ENCODE measurements around the gene CAPN5.

The CAPN5 gene

DNA sequence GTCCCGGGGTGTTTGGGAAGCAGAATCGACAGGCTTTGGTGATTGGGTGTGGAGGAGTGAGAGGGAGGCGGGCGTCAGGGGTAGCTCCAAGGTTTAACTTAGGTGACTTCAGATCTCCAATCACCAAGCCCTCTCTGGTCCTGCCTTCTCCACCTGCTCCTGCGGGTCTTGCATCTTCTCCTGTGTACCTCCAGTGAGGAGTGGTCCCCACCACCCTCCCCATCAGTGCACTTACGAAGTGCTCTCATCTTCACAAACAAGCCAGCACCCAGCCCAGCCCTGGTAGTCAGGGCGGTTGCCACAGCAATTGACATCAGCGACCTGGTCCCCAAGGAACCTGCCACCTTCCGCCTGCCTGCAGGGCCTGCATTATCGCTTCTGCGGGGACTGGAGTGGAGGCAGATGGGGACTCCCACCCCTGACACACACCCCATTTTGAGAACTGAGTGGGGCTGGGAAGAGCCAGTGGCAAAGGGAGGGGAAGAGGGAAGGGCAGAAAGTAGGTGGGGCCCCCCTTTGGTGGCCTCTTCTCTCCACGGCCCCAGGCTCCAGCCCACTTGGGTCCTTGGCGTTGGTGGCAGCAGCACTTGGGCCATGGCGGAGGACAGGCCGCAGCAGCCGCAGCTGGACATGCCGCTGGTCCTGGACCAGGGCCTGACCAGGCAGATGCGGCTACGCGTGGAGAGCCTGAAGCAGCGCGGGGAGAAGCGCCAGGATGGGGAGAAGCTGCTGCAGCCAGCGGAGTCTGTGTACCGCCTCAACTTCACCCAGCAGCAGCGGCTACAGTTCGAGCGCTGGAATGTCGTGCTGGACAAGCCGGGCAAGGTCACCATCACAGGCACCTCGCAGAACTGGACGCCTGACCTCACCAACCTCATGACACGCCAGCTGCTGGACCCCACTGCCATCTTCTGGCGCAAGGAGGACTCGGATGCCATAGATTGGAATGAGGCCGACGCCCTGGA lies 35.8 kb downstream of the CAPN5 start, which contains the start of gene OMP:
OMP (plus strand) TSS at position 595 of the 965 bp plus-strand sequence; CDS start at position 595, 0 bp downstream.
- DNase-seq = no peak

DNA sequence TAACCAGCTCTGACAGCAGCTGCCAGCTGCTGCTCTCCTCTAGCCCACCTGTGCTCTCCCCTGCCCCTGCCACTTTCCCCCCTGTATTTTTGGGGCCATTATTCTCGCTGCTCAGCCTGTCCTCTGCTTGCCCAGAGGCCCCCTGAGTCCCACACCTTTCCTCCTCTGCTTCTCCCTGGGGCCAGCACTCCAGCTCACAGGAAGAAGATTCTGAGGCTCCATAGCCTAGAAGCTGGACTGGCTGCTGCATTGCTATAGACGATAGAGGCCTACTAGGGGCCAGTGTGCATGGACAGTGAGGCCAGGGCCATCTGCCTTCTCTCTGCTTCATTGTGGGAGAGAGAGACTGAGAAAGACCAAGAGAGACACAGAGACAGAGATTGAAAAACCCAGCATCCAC lies 36.5 kb downstream of the CAPN5 start:
- DNase-seq = no peak

DNA sequence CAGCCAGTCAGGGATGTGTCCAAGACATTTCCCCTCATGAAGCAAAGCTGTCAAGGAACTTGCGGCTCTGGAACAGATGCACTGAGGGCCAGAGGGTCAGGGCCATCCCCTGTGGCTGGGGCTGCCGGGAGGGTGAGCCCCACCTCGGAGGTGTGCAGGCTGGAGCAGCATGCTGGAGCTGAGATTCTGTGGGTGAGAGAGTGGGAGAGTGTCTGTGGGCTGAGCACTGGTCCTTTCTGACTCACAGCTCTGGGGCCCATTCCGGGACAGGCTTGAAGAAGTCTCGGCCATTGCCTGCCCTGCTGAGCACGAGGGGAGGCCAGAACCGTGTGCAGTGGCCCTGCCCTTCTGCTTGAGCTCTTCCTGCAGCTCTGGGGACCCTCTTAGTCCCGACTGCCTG lies 38.0 kb downstream of the CAPN5 start:
- no peak for DNase-seq

DNA sequence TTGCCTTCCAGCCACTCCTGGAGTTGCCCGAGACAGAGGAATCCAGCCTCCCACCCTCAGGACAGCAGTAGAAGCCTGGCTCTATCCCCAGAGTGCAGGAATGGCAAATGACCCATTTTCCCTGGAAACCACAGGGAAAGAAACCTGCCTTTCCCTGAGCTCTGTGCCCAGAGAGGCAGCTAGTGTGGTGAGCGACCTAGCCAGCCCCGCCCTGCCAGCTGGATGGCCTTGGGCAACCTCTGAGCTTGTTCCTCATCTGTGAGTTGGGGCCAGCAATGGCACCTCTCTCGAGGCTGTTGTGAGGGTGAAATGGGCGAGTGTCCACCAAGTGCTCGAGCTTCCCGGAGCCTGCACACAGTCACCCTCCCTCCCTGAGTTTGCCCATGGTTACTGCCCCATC lies 39.5 kb downstream of the CAPN5 start:
- no peak for DNase-seq

DNA sequence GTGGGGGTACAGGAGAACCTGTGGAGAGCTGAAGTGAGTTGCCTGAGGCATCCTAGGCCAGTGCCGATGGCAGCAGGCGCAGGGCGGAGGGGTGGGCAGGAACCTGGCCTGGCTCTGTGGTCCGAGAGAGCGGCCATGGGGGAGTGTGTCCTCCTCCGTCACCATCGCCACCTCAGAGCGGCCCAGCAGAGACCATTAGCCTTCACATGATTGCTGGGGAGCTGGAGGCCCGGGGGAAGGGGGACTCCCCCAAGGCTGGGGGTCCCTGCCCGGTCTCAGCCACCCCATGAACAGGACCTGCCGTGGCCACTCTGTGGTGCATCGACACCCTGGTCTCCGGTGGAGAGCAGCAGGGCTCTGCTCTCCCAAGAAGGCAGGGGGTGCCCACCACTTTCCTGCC lies 40.0 kb downstream of the CAPN5 start:
- no peak for DNase-seq

DNA sequence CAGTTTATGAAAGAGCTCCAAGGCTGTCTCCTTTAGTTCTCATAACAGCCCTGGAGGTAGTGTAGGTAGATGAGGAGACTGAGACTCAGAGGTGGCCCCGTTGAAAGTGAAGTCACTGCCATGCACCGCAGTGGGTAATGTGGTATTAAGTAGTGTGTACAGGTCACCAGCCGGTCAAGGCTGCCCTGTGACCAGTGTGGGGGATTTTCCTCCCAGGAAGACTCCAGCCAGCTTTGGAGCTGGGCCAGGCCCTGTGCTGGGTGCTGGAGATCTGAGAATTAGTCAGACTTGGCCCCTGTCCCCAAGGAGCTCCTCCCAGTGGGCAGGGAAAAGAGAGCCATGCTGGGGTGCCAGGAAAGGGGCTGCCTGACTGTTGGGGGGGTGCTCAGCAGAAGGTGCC lies 41.2 kb downstream of the CAPN5 start:
- DNase-seq = no peak

DNA sequence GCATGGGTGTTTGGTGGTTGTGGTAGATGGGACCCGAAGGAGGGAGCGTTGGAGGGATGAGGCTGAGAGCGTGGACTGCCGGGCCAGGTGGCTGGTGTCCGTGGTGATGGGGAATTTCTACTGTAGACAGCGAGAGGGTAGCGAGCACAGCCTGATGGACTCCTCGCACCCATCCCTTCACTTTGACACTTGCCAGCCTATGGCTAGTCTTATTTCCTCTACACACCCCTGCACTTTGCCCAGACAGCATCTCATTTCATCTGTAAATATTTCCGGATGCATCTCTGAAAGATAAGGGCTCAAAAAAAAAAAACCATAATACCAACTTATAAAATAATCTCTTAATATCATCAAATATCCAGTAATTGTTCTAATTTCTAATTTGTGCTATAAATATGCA lies 41.7 kb downstream of the CAPN5 start:
- no peak for DNase-seq

DNA sequence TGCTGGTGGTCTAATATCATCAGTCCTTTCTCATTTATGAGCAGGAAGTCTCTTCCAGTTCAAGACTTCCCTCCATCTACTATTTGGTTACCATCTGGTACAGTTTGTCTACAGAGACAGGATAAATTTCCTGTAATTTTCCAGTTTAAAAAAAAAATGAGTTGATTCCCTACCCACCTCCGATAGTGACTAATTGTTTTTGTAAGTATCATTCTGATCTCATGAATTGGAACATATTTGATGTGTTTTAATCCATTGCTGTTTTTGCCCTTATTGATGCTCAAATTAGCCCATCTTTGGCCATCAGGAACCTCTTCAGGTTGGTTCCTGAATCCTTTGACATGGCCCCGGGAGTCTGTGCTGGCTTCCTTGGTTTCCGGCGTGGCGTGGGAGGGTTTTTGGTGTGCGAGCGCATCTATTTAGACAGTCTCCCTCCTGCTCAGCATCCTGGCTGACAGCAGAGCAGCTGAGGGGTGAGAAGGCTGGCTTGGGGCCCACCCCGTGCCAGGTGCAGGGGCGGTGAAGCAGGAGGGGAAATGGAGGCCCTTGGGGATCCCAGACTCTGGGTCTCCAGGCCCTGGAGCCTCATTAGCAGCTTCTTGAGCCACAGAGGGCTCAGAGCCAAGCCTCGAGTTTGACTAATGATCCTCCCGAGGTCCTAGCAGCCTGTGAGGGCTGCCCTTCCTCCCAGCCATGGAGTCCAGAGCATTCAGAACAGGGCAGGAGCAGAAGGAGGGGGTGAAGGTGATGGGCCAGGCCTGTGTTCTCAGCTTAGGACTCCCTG lies 42.7 kb downstream of the CAPN5 start:
- DNase-seq = no peak

DNA sequence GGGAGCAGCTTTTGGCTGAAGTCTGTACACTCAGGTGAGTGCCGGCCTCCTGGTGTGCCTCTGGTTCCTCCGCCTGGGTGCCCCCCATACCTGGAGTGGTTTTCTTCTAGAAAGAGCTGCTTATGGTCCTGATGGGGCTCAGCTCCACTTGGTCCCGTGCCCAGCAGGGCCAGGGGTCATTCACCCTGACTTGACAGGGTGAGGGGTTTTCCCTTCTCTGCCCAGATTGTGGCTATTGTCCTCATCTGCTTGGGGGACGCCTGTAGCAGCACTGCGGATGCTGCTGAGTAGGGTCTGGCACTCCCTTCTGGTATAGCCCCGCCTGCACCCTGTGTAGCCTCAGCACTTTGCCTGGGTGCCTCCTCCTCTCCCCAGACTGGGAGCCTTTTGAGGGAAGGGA lies 44.1 kb downstream of the CAPN5 start:
- DNase-seq = no peak

DNA sequence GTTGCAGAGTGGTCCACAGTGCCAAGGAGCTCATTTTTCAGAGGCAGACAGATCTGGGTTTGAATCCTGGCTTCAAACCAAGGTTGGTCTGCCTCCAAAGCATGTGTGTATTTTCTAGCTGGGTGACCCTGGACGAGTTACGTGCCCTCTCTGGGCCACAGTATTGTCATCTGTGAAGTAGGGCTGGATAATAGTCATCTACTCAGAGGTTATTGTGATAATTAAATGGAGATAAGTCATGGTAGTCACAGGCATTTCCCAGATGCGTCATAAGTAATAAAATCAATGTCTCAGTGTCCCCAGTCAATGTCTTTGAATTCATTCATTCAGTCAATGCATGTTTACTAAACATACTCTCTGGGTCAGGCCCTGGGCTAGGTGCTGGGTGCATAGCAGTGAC lies 44.5 kb downstream of the CAPN5 start:
- DNase-seq = no peak

DNA sequence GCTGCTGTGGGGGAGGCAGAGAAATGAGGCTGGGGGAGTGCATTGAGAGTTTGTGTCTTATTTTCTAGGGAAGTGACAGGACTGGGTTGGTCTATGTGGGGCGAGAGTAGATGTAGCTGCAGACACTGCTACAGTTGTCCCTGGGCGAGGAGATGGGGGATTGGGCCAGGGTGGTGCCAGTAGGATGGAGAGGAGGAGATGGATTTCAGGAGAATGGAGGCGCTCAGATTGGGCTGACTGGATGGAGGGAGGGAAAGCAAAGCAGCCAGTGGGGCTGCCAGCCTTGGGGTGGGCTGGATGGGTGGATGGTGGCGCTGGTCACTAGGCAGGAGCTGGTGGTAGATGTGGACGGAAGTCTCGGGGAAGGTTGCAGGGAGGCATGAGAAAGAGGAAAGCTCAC lies 45.2 kb downstream of the CAPN5 start:
- DNase-seq = no peak

DNA sequence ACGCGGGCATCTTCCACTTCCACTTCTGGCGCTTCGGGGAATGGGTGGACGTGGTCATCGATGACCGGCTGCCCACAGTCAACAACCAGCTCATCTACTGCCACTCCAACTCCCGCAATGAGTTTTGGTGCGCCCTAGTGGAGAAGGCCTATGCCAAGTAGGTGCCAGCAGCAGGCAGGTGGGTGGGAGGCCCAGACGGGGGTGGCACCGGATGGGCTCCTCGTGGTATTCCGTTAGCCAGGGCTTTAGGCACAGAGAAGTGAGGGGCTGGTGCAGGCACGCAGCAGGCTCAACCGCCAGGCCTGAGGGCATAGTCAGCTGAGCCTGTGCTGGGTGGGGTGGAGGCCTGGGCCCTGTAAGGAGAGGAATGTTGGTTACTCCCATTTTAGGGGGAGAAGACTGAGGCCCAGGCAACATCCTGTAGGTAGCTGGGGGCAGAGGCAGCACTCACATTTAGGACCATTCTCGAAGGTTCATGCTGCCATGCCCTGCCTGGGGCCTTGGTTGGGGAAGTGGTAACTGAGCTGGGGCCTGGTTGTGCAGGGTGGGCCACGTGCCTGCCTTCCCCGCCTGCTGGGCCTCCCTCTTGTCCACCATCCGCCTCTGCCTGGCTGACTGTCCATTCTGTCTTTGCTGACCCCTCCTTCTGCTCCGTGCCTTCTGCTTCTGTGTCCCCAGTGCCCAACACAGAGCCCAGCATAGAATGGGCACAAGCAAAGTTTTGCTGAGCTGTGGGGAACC lies 46.0 kb downstream of the CAPN5 start:
- no peak for DNase-seq

DNA sequence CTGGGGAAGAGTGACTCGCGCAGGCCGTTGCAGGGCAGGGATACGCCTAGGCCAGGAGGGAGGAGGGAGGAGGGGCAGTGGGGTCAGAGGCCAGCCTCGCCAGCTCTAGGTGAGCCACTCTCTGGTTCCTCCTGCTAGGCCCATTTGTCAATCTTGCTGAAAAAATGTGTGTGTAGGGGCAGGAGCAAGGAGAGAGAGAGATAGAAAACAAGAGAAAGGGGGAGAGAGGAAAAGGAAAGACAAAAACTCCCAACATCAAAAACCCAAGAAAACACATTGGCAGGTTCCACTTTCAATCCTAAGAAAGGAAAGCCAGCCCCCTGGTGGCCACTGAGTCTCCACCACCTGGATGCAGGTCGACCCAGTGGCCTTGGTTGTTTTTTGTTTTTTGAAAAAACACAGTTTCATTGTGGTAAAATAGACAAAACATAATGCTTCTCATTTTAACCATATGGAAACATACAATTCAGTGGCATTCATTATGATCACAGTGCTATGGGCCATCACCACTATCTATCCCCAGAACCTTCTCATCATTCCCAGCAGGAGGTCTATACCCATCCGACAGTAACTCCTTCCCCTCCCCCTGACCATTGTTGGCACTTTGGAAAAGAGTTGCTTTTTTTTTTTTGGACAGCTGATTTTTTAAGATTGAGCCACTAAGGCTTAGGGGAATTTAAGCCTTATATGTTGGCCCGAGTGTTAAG lies 46.8 kb downstream of the CAPN5 start:
- no peak for DNase-seq

DNA sequence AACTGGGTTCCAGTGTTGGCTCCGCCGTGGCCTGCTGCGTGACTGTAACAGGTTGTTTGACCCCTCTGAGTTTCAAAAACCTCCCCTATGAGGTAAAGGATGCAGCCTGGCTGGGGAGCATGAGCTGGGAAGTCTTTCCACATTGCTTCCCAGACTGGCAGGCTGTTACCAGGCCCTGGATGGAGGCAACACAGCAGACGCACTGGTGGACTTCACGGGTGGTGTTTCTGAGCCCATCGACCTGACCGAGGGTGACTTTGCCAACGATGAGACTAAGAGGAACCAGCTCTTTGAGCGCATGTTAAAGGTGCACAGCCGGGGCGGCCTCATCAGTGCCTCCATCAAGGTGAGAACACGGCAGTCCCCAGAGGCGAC lies 47.3 kb downstream of the CAPN5 start:
- no peak for DNase-seq

DNA sequence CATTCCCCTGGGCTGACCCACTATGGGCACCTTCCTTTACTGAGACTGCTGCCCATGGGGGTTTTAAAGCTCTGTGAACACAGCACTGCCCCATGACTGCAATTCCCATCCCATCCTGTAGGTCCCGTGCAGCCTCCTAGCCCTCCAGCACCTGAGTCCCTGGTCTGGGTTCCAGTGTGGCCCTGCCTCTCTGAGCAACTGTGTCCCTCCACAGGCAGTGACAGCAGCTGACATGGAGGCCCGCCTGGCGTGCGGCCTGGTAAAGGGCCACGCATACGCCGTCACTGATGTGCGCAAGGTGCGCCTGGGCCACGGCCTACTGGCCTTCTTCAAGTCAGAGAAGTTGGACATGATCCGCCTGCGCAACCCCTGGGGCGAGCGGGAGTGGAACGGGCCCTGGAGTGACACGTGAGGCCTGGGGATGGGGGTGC lies 48.4 kb downstream of the CAPN5 start:
- DNase-seq = no peak

DNA sequence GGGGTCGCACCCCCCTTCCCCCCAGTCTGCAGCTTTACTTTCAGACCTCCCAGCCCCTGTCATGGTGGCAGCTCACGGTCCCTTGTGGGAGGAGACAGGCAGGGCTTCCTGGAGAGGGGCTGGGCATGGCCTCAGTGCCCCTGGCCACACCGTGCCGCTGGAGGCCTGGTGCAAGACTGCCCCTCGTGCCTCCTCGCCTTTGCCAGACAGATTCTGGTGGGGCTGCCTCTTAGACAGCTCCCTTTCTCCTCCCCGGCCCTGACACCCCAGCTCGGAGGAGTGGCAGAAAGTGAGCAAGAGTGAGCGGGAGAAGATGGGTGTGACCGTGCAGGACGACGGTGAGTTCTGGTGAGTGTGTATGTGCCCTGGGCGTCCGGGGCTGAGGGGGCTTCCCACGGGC lies 49.2 kb downstream of the CAPN5 start:
- DNase-seq = no peak

DNA sequence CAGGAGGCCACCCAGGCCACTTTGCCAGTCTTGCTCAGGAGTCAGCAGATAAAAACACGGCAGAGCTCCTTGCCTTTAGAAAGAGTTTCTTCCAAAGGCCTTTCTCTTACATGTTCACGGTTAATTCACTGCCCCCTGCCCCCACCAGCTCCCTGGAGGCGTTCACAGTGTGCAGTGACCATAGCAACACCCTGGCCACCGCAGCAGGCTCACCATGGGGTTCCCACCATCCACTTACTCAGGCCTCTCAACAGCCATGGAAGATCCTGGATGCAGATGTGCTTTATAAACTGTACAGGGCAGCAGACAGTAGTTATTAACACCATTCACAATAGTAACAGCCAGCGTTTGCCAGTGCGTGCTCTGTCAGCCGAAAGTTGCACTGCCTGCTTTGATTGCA lies 50.7 kb downstream of the CAPN5 start:
- DNase-seq = no peak

DNA sequence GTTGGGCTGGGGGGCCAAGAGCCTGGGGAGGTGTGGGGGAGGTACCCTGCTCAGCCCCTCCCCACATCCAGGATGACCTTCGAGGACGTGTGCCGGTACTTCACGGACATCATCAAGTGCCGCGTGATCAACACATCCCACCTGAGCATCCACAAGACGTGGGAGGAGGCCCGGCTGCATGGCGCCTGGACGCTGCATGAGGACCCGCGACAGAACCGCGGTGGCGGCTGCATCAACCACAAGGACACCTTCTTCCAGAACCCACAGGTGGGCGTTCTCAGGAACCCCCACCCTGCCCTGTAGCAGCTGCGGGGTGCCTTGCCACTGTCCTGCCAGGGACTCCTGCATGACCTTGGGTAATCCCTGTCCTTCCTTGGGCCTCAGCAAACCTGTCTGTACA lies 51.3 kb downstream of the CAPN5 start:
- no peak for DNase-seq

DNA sequence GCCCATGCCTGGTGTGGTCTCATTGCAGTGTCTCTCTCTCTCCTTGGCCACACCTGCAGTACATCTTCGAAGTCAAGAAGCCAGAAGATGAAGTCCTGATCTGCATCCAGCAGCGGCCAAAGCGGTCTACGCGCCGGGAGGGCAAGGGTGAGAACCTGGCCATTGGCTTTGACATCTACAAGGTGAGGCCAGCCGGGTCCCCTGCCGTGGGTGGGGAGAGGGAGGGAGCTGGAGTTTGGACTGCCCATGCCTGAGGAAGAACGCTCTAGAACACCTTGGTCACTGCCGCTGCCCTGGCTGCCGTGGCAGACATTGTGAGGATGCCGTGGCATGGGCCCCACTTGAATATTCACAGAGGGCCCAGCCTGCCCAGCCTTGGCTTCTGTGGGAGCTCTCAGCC lies 52.2 kb downstream of the CAPN5 start:
- DNase-seq = no peak

DNA sequence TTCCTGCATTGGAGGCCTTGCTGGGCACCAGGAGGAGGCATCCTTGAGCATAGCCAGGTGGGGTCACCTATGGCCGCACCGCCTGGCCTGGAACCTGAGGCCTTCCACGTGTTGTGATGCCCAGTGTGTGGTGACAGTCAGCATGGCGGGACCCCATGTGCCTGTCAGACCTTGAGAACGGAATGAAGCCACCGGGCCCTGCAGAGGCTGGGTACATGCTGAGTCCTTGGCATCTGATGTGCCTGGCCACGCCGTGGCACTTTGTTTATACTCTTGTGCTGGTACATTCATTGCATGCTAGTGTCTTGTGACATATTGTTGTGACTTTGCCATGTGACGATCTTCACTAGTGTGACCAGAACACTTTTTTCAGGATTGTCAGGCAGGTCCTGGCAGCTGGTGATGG lies 52.8 kb downstream of the CAPN5 start:
- no peak for DNase-seq

DNA sequence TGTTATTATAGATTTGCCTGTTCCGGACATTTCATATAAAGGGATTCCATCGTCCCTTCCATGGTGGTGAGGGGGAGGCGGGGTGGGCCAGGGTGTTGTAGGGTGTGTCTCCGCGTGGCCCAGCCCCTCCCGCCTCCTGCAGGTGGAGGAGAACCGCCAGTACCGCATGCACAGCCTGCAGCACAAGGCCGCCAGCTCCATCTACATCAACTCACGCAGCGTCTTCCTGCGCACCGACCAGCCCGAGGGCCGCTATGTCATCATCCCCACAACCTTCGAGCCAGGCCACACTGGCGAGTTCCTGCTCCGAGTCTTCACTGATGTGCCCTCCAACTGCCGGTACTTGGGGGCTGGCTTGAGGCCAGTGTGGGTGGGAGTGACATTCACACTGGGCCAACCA lies 53.8 kb downstream of the CAPN5 start:
- no peak for DNase-seq

DNA sequence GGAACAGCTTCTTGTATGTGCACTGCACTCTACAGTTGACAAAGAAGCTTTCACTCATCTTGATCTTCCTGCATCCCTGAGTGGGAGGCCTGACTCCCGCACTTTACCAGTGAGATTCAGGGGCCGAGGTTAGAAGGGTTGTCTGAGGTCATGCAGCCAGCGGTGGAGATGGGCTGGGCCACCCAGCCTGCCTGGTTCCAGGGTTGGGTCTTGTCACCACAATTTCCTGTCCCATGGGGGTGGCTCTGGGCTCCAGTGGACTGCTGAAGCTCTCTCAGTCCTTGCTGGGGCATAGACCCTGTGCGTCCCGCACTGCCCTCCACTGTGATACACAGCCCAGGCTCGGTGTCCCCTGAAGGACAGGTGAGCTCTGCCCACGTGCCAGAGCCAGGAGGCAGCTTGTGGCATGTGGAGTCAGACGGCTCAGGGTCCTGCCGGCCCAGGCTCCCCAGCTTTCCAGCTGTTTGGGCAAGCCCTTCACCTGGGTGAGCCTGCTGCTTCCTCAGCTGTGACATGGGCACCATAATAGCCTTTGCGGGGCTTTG lies 54.4 kb downstream of the CAPN5 start:
- no peak for DNase-seq
